GM21737 (cell line): ENCODE measurements around the gene SEC14L3.

Source experiments
- ATAC-seq: cut with Tn5 transposase; IDR thresholded peaks from one replicate; pipeline ENCODE4 v1.9.1; 2021; ENCODE audit warnings: mild to moderate bottlenecking, moderate library complexity; ENCODE audit not compliant: unreplicated experiment

Gene SEC14L3

DNA sequence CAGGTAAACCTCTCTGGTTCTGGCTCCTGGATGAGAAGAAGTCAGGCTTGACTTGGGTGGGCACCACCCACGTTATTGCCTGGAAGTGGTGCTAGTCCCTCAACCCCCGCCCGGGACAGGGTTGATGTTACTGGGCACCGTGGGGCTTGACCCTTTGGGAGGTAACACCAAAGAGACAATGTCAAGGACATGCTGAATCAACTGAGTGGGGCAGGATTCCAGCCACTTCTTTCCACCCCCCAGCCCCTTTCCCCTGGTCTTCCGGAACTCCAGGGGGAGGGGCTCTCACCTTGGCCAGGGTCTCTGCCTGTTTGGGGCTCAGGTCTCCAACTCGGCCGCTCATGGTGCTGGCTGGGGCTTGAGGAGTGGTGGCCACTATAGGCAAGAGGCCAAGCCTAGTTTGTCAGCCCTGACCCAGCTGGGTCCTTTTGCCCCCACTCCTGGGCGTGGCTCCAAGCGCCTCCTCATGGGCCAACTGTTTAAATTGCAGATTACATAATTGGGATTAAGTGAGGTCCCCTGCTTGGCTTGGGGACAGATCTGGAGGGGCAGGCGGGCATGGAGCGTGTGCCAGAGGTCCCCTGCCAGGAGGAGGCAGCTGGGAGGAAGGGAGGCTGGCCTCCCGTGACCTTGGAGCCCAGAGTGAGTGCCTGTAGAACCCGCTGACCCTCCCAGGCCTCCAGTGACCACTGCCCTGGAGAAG lies at the start of gene SEC14L3:
SEC14L3 (minus strand) TSS at position 402 of the 703 bp plus-strand sequence; CDS start at position 343, 59 bp downstream.
- ATAC-seq, result no peak

DNA sequence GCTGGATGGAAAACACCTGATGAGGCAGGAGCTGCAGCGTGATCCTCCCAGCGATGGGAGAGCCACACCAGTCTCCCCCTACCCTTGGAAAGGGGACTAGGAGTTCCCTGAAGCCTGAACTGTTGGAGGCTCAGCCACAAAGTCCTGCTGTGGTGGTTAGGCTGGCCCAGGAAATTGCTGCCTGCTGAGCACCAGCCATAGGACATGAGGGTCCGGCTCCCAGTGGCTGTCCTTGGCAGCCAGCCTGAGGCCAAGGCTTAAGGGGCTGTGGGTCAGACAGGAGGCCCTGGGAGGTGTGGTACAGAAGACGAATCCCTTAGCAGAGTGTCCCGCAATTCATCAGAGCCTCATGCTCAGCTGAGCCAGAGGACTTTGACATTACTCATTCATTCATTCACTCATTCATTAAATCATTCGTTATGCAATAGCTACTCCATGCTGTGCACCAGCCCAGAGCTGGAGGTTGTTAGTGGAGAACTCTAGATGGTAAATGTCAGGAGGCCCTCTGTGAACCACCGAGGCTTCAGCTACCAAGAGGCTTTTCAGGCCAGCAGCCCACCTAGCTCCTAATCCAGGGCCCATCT lies 48.1 kb upstream of the SEC14L3 start:
- ATAC-seq, result no peak

DNA sequence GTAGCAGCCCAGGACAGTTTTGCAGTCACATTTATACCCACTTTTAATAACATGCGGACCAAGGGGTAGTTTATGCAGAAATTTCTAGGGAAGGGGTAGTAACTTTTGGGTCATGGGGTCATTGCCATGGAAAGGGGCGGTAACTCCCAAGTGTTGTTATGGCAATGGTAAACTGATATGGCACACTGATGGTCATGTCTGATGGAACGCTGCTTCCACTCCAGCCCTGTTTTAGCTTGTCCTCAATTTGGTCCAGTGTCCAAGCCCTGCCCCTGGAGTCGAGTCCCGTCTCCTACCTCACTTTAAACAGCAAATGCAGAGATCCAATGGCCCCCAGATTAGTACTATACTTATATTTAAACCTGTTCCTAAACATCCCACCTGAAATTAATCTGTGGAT lies 44.9 kb upstream of the SEC14L3 start:
- no peak for ATAC-seq

DNA sequence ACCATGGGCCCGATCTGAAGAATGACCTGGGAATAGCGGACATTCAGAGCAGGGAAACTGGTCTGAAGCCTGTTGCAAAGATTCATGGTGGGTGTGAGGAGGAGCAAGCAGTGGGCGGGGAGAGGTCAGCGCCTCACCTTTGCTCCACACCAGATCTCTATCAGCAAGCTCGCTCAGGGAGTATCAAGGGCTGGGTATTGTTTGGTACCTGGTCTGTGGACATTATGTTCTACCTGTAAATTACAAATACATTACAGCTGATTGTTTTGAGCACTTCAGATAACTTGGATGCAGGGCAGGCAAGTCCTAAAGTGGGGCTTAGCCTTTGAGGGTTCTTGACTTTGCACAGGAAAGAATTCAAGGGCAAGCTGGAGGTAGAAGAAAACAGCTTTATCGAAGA lies 44.5 kb upstream of the SEC14L3 start:
- no peak for ATAC-seq

DNA sequence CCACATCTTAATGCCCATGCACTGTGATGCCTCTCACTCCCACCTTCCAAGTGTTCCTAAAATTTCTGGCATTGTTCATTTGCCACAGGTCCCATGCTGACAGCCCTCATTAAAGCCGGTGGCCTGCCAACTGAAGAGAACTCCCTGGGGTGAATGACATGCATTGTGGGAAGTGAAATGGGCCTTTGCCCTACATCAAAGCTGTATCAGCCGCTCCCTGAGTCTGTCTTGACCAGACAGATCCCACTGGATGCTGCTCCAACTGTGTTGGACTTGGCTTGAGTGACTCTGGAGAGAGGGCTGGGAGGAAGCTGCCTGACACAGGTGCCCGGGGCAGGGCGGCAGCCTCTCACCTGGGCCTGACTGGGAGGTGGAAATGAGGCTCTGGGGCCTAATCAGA lies 42.4 kb upstream of the SEC14L3 start:
- ATAC-seq, result no peak

DNA sequence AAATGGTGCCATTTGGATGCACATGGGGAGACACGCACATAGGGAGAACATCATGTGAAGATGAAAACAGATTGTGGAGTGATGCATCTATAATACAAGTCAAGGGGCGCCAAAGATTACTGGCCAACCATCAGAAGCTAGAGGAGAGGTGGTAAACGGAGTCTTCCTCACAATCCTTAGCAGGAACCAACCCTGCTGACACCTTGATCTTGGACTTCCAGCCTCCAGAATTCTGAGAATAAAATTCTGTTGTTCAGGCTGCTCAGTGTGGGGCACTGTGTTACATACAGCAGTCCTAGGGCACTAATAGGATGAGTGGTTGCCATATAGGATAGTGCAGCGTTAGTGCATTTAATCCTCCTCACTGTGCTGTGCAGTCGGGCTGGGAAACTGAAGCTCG lies 41.6 kb upstream of the SEC14L3 start:
- ATAC-seq, result no peak

DNA sequence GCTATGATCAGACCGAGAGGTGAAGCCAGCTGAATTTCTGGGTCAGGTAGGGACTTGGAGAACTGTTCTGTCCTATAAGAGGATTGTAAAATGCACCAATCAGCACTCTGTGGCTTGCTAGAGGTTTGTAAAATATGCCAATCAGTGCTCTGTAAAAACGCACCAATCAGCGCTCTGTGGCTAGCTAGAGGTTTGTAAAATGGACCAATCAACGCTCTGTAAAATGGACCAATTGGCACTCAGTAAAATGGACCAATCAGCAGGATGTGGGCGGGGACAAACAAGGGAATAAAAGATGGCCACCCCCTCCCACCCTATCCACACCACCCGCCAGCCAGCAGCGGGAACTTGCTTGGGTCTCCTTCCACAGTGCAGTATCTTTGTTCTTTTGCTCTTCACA lies 40.1 kb upstream of the SEC14L3 start:
- ATAC-seq, result no peak

DNA sequence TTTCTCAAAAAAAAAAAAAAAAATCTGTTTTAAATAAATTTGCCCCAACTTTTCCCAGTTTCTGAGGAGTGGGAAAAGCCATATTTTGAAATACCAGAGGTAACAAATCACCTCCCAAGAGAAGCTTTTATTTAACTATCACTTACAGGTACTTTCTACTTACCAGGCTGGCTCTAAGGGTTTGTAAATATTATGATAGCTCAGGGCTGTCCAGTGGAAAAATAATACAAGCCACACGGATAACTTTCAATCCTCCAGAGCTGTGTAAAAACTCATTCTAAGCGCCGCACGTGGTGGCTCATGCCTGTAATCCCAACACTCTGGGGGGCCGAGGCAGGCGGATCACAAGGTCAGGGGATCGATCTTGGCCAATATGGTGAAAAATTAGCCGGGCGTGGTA lies 39.3 kb upstream of the SEC14L3 start:
- ATAC-seq, result no peak

DNA sequence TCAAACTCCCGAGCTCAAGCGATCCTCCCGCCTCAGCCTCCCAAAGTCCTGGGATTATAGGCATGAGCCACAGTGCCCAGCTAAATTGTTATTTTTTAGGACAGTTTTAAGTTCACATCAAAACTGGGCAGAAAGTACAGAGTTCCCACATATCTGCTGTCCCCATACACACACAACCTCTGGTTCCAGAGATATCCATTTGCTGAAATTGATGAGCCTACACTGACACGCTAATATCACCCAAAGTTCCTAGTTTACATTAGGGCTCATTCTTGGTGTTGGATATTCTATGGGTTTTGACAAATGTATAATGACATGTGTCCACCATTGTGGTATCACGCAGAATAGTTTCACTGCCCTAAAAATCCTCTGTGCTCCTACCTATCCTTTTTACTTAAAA lies 36.4 kb upstream of the SEC14L3 start:
- no peak for ATAC-seq

DNA sequence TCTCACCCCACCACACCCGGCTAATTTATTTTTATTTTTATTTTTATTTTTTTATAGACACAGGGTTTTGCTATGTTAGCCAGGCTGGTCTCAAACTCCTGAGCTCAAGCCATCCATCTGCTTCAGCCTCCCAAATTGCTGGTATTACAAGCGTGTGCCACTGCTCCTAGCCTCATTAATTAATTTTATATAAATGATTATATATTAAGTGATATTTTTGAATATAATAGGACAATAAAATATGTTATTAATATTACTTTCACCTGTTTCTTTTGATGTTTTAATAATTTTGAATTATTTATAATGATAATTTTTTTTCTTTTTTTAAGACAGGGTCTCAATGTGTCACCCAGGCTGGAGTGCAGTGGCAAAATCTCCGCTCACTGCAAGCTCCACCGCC lies 35.9 kb upstream of the SEC14L3 start:
- no peak for ATAC-seq

DNA sequence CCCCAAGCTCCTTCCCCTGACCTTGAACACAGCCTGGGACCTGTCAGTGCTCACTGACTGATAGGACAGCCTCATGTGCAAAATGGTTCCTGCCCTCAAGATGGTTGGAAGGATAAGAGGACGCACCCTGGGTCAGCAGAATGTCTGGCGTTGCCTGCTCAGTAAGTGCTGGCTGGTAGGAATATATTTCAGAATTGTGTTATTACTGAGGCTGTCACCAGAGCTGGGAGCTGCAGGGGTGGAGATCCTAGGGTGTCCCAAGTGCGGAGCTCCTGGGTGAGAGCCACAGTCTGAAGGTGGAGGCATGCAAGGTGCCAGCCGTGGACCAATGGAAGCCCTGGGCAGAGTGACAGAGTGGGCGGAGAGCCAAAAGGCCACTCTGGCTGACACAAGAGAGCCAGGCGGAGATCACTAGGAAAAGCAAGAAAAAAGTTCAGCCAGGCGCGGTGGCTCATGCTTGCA lies 34.7 kb upstream of the SEC14L3 start:
- ATAC-seq, result no peak

DNA sequence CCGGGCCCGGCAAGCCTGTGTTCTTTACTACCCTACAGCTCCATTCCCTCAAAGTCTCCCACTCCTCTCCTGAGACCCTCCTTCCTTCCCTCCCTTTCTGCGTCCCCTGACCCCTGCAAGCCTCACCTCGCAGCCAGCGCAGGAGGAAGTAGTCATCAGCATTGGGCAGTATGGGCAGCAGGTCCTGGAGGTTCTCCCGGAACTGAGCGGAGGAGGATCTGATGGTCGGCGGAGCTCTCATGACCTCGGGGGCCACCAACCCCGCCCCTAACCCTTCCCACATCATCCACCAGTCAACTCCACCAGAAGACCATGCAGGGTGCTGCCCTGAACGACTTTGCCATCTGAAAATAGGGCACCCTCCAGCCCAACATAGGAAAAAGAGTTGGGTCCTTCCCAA lies 31.7 kb upstream of the SEC14L3 start:
- ATAC-seq, result no peak

DNA sequence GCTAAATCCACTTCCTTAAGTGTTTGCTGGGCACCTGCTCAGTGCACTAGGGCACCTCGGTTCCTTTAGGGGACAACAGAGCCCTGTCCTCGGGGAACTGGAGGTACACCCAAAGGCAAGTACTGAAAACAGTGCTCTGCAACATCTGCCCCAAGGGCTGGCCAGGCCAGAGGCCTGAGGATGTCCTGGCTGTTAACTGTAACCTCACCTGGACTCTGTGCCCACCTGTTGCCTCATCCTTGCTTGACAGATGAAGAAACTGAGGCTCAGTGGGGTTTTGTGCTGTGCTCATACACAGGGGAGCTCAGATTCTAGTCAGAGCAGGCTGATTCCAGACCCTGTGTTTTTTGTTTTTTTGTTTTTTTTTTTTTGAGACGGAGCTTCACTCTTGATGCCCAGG lies 31.1 kb upstream of the SEC14L3 start:
- no peak for ATAC-seq

DNA sequence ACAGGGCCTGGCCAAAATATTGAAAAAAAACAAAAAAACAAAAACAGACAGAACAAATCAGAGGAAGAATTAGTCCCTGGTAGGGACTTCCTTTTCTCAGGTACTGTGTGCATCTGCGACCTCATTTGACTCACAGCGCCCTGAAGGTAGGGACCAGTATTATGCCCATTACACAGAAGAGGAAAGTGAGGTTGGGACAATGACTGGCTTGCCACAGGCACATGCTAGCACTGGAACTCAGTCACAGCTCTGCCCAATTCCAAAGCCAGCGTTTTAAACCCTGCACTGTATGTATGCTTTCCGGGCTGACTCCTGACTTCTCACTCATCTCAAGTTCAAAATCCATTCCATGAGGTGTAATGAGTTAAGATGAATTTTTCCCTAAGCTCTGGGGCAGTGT lies 30.3 kb upstream of the SEC14L3 start:
- ATAC-seq, result no peak

DNA sequence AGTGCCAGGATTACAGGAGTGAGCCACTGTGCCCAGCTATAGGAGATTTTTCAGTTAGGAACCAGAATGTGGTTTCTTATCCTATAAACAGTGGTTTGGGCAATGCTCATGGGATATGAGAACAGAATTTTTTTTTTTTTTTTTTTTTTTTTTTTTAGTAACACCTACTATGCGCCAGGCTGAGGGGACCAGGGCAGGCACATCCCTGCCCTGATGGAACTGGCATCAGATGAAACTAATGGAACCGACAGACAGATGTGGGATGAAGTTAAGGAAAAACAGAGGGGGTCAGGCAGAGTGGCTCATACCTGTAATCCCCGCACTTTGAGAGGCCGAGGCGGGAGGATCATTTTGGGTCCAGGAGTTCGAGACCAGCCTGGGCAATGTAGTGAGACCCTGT lies 28.8 kb upstream of the SEC14L3 start:
- ATAC-seq, result no peak

DNA sequence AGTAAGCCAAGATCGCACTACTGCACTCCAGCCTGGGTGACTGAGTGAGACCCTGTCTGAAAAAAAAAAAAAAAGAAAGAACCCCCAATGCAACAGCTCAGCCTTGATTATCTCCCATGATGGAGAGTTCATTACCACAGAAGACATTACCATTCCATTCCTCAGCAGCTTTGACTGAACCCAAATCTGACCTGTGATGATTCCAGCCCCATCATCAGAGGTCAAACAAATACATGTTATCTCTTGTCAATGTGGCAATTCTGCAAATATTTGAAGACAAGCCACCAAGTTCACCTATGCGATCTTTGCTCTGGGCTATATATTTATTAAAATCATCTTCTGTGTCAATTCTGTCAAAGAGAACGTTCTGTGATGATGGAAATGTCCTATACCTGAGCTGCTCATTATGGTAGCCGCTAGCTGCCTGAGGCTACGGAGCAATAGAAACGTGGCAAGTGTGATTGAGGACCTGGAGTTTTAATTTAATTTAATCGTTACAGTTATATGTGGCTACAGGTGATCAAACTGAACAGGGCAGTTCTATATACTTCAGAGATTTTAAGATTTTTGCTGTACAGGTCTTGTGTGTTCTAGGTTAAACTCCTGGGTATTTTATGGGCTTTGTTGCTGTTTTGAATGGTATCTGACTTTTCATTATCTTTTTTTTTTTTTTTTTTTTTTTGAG lies 25.8 kb upstream of the SEC14L3 start:
- ATAC-seq, result no peak

DNA sequence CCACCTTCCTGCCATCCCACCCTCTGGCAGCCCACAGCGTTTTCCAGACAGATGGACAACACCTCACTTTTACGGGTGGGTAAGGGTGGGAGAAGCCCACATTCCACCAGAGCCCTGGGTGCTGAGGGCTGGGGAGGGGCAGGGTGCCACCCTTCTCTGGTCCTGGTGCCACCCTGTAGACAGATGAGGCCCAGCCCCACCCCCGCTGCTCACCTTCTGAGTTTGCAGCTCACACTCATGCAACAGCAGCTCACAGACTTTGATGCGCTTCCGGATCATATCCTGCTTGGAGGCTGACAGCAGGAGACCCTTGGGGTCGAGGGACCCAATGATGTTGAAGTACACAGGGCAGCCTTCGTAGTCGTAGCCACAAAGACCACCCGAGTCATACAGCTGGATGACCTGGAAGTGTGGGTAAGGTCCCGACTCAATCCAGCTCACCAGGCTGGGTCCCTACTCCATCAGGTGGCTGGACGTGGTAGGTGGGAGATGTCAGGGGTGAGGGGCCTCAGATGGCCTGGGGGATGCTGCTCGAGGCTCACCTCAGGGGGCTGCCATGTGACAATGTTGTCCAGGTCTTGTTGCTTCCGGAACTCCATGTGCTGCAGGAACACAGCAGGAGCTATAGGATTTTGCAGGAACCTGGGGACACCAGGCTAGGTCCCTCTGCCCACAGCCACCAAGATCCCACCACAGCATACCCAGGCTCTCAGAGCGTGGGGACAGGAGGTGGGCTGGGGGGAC lies 23.4 kb upstream of the SEC14L3 start:
- no peak for ATAC-seq

DNA sequence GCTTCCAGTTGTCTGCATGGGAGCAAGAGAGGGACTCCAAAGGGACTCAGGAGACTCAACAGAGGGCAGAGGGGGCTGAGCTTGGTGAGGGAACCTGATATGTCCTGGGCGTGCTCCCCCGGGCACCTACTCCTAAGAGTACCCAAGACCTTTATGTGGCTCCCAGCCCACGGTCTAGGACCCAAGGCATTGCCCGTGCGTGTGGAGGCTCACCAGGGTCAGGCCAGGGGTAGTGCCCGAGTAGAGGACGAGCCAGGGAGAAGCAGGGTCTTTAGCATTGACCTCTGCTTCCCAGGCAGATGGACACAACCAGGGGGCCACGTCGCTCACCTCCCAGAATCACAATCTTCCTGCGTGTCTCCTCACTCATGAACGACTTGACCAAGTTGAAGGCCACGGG lies 20.3 kb upstream of the SEC14L3 start:
- ATAC-seq, result no peak

DNA sequence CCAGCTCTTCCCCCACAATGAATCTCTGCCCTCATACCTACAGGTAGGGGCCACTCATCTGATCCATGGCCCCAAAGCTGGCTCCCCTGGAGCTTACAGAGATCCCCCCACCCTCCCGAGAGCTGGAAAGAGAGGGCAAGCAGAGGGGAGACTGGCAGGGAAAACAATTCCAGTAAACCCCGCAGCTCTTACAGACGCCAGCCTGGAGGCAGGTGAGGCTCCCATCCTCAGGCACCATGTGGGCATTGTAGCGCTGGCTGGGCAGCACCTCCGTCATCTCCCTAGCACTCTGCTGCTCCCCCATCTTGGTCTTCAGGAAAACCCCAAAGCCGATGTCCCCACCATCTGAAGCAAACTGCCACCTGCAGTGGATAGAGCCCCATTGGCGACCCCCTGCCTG lies 19.6 kb upstream of the SEC14L3 start:
- no peak for ATAC-seq

DNA sequence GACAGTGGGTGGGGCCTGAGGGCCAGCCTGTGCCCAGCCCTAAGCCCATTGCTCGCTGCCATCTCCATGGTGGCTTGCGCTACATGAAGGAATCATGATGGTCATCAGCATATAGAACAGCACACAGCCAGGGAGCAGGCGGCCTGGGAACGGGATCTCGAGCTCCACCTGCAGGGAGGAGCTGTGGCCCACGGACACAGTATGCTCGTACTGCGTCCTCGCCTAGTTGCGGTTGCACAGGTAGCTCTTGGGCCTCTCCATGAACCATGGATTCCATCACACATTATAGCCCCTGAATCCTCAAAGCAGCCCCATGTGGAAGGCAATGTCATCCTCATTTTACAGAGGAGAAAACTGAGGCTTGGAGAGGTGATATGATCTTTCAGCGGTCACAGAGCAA lies 18.6 kb upstream of the SEC14L3 start:
- ATAC-seq, result no peak

DNA sequence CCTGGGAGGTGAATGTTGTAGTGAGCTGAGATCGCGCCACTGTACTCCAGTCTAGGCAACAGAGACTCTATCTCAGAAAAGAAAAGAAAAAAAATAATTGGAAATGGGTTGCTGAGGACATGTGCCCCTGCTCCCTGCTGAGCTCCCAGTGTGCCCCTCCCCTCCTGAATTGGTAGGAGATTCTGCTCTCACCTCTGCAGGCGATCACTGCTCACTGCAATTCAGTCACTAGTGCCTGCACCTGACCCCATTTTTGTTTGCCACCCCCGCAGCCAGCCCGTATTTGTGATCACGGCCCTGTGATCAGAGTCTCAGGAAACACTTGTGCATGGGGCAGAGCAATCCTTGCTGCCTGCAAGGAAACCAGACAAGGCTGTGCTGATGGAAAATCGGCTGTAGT lies 16.3 kb upstream of the SEC14L3 start:
- ATAC-seq, result no peak

DNA sequence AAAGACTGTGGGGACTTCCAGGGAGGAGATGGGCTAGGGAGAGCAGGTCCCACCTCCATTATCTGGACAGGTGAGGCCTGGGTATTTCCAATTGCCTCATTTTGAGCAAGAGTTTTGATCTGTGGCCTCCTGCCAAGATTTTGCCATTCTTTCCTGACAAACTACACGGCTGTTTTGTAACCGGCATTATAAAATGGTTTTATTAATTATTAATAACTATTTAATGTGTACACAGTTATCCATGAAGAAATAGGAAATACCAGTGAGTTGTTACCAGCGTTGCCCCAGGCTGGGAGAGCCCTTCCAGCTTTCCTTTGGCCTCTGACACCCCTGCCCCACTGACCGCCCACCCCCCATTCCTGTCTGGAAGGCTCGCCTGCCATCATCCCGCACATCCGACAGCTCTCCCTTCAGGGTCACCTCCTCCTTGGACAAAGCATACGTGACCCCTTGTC lies 14.9 kb upstream of the SEC14L3 start:
- ATAC-seq, result no peak
